ENCODE measurements around the gene NSFL1C.
A peak's percentile ranks its signal among the peaks of the same experiment; 100 is the strongest.

NSFL1C gene

GRCh38 chr20:1396702-1397101 lies 69.9 kb downstream of the NSFL1C start:
- H3K27ac ChIP-seq: peak overlapping the region; percentile 20
- no peak for DNase-seq (ENCODE audit: low read depth, low spot score)

GRCh38 chr20:1396264-1396663 lies 70.4 kb downstream of the NSFL1C start:
- no peak for DNase-seq (ENCODE audit: low read depth, low spot score)
- H3K27ac ChIP-seq: peak overlapping the region; percentile 20

- no peak for DNase-seq (ENCODE audit: low read depth, low spot score)
- peak overlapping the region; percentile 67 for H3K27ac ChIP-seq
Observed at GRCh38 chr20:1394686-1395085, 72.0 kb downstream of the NSFL1C start.

GRCh38 chr20:1393507-1393882 lies 73.2 kb downstream of the NSFL1C start:
- H3K27ac ChIP-seq: peak overlapping the region; percentile 67
- no peak for DNase-seq (ENCODE audit: low read depth, low spot score)

- peak within 1 kb of the TSS; percentile 67 for H3K27ac ChIP-seq
- DNase-seq (ENCODE audit: low read depth, low spot score): no peak
Observed at GRCh38 chr20:1392693-1393506, 73.7 kb downstream of the NSFL1C start, which contains the start of gene FKBP1A. TSS of gene FKBP1A (minus strand) at chr20:1393054. CDS start at chr20:1392998, 56 bp downstream.

- no peak for DNase-seq (ENCODE audit: low read depth, low spot score)
- peak overlapping the region; percentile 67 for H3K27ac ChIP-seq
Observed at GRCh38 chr20:1392443-1392692, 74.3 kb downstream of the NSFL1C start.

Data from epithelial cell of prostate (primary cell).